ENCODE results near the gene PLSCR4.

The PLSCR4 gene

GRCh38 chr3:146160321-146160963, 90.5 kb downstream of the PLSCR4 start:
- DNase-seq, result peak in 1 of 5 donors; percentile 8

GRCh38 chr3:146159616-146160320, 91.1 kb downstream of the PLSCR4 start:
- no peak for DNase-seq

- no peak for DNase-seq
These were observed 91.9 kb downstream of the PLSCR4 start for GRCh38 chr3:146159037-146159436.

- no peak for DNase-seq
These were observed 93.4 kb downstream of the PLSCR4 start for GRCh38 chr3:146157325-146158060.

GRCh38 chr3:146156666-146157314, 94.1 kb downstream of the PLSCR4 start:
- no peak for DNase-seq

GRCh38 chr3:146156095-146156494, 94.8 kb downstream of the PLSCR4 start:
- no peak for DNase-seq

GRCh38 chr3:146154995-146155394, 95.9 kb downstream of the PLSCR4 start:
- no peak for DNase-seq

GRCh38 chr3:146154316-146154715, 96.6 kb downstream of the PLSCR4 start:
- no peak for DNase-seq

- no peak for DNase-seq
These were observed 97.5 kb downstream of the PLSCR4 start for GRCh38 chr3:146153429-146153828.

- DNase-seq, result no peak
These were observed 98.1 kb downstream of the PLSCR4 start for GRCh38 chr3:146152834-146153233.

- DNase-seq, result no peak
These were observed 102.4 kb downstream of the PLSCR4 start for GRCh38 chr3:146148468-146148931.

GRCh38 chr3:146145642-146146041, 105.3 kb downstream of the PLSCR4 start:
- DNase-seq, result no peak

- DNase-seq, result no peak
These were observed 108.1 kb downstream of the PLSCR4 start for GRCh38 chr3:146142757-146143156.
